LNCAP (cell line): ENCODE results near the gene PRKCA.

ENCODE experiments used
- TF ChIP-seq, protein P1 (sequence below): fragments of 450-650 bp; IDR thresholded peaks from 2 replicates; pipeline ENCODE4 v1.5.1; 2017; ENCODE audit warnings: mild to moderate bottlenecking

The PRKCA gene

DNA sequence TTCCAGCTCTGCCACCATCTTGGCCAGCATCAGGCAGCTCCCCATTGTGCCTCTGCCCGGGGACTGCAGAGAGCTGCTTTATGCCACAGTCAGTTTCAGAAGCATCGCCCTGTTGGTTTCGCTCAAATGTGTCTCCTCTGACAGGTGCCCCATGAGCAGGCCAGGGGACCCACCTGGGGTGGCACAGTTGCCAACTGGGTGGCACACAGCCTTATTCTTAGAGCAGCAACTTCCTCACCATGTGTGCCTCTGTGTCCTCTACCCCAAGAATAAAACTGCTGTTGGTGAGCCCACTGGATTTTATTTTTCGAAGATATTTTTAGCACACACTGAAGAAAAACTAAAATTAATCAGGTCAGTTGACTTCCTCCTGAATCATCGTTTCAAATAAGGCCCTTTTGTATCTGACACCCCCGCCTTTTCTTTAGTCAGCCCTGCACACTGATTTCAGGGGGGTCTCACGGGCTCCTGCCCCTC is 487.6 kb downstream of the PRKCA start:
- TF ChIP-seq, protein P1, sequence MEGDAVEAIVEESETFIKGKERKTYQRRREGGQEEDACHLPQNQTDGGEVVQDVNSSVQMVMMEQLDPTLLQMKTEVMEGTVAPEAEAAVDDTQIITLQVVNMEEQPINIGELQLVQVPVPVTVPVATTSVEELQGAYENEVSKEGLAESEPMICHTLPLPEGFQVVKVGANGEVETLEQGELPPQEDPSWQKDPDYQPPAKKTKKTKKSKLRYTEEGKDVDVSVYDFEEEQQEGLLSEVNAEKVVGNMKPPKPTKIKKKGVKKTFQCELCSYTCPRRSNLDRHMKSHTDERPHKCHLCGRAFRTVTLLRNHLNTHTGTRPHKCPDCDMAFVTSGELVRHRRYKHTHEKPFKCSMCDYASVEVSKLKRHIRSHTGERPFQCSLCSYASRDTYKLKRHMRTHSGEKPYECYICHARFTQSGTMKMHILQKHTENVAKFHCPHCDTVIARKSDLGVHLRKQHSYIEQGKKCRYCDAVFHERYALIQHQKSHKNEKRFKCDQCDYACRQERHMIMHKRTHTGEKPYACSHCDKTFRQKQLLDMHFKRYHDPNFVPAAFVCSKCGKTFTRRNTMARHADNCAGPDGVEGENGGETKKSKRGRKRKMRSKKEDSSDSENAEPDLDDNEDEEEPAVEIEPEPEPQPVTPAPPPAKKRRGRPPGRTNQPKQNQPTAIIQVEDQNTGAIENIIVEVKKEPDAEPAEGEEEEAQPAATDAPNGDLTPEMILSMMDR, result no peak

- TF ChIP-seq, protein P1, result no peak
Measured at GRCh38 chr17:66790501-66791061, 488.2 kb downstream of the PRKCA start.

DNA sequence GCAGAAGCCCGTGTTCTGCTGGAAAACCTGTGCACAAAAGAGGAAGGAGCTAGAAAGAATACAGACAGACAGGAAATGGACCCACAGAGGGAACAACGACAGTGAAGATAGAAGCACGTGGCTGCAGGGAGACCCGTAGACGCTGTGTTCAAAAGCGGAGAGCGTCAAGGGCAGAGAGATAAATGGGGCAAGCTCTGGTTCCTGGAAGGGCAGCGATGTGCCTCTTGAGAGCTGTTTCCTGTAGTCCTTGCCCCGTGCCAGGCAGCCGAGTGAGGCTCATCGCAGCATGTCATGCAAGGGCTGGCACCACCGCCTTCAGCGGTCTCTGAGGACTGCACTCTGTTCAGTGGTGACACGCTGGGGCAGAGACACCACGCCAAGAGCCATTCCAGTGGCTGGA is 488.9 kb downstream of the PRKCA start:
- TF ChIP-seq, protein P1, result no peak

DNA sequence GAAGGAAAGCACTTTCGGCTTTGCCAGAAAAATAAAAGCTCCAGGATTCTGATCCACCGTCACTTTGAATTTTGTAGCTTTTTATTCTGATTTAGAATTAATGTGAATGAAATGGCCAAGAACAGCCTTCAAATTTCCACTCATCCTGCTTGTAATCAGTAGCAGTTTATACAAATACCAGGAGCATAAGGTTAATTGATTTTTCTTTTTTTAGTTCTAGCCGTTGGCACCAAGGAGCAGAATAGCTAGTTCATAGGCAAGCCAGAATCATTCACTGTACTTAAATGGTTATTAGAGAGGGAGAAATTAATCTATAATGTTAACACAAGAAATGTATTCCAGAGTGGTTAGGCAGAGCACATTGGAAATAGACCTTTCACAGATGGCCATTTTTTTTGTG is 491.4 kb downstream of the PRKCA start:
- TF ChIP-seq, protein P1, result no peak

GRCh38 chr17:66795486-66795885 is 493.1 kb downstream of the PRKCA start:
- TF ChIP-seq, protein P1, result no peak

DNA sequence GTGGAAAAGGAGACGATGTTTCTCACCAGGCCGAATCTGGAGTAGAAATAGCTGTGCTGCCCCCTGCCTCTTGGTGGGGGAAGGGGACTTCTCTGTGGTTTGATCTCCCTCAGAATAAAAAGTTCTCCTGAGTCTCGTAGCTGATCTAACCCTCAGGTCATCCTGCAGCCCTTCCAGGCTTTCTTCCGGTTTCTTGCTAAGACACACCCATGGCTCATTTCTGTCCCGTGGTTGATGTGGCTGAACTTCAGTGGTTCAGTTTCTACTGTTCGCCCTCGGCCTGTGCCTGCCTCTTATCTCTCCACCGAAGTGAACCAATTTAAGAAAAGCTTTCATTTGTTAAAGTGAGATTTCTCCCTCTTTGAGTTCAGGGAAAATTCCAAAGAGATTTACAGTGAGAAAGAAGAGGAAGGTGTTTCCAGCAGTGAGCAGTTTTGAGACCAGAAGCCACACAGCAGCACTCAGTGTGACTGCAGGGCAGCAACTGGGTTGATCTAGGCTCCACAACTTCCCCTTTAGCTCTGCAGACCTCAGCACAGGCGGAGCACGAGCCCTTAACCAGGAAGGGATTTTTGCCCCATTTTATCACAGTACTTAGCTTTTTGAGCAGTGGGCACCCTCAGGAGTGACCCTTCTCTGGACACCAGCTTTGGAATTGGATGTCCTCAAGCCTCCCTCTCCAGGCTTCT is 497.6 kb downstream of the PRKCA start:
- TF ChIP-seq, protein P1, result no peak

DNA sequence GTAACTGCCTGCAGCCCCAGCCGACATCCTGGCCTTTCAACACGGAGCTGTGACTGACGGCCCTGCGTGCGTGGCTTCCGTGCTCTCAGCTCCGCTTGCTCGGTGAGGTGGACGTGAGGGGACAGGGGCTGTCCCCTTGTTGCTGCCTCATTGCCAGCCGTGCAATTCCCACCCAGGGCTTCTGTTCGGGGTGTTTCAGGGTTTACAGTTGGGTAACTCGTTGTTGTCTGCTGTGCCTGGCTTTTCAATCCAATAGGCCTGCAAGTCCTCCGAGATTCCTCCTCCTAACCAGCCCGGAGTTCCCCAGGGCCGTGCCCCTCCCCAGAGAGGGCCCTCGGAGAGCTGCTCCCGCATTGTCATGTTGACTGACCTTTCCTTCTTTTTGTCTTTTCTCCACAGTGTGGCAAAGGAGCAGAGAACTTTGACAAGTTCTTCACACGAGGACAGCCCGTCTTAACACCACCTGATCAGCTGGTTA is 501.1 kb downstream of the PRKCA start:
- TF ChIP-seq, protein P1, result no peak
